ENCODE results near the gene SNED1. TPM values are rescaled to one million over a fixed set of nuclear protein-coding genes. Genes with fewer than 3 reads are reported as not detected.
A peak's percentile ranks its signal among the peaks of the same experiment; 100 is the strongest.

Gene SNED1
- total RNA-seq, 1 experiment from 2014 or later, result 3.2 TPM

DNA sequence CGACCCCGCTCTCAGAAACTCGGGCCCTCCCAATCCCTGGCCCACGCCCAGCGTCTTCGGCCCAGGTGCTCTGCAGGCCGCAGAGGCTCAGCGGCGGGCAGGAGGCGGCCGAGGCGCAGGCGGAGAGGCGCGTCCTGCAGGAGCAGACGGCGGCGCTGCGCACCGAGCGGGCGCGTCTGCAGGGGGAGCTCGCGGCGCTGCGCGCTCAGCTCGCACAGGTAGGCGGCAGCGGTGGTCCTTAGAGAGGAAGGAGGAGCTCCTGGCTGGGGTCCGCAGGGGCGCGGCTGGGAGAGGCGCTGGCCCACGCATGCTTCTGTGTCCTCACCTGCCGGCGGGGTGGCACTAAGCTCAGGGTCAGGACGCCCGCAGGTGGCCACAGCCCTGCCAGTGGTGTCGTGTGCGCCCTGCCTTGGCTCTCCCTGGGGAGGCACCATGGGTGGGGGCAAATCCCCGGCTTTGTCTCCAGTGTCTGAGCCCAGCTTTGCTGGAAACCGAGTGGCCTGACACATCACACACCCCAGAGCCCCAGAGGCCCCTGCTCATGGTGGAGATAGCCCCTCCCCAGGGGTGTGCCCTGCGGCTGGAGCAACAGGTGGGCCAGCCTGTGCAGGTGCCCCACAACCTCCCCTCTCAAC is 14.9 kb upstream of the SNED1 start (continued):
- TF ChIP-seq, protein P1, sequence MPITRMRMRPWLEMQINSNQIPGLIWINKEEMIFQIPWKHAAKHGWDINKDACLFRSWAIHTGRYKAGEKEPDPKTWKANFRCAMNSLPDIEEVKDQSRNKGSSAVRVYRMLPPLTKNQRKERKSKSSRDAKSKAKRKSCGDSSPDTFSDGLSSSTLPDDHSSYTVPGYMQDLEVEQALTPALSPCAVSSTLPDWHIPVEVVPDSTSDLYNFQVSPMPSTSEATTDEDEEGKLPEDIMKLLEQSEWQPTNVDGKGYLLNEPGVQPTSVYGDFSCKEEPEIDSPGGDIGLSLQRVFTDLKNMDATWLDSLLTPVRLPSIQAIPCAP (CRISPR knock-in tag; IDR thresholded peaks at IDR 0.05), result no peak
- TF ChIP-seq CBFB (CRISPR knock-in tag; IDR thresholded peaks at IDR 0.05; ENCODE audit: low read depth), result peak; percentile 38; the same call in 1 of the 2 replicates
- TF ChIP-seq, protein P2, sequence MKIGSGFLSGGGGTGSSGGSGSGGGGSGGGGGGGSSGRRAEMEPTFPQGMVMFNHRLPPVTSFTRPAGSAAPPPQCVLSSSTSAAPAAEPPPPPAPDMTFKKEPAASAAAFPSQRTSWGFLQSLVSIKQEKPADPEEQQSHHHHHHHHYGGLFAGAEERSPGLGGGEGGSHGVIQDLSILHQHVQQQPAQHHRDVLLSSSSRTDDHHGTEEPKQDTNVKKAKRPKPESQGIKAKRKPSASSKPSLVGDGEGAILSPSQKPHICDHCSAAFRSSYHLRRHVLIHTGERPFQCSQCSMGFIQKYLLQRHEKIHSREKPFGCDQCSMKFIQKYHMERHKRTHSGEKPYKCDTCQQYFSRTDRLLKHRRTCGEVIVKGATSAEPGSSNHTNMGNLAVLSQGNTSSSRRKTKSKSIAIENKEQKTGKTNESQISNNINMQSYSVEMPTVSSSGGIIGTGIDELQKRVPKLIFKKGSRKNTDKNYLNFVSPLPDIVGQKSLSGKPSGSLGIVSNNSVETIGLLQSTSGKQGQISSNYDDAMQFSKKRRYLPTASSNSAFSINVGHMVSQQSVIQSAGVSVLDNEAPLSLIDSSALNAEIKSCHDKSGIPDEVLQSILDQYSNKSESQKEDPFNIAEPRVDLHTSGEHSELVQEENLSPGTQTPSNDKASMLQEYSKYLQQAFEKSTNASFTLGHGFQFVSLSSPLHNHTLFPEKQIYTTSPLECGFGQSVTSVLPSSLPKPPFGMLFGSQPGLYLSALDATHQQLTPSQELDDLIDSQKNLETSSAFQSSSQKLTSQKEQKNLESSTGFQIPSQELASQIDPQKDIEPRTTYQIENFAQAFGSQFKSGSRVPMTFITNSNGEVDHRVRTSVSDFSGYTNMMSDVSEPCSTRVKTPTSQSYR (CRISPR knock-in tag; IDR thresholded peaks at IDR 0.05), result no peak
- TF ChIP-seq SP1 (CRISPR knock-in tag; conservative IDR thresholded peaks at IDR 0.05), result peak; percentile 49
- TF ChIP-seq MYBL2 (CRISPR knock-in tag; IDR thresholded peaks at IDR 0.05), result no peak
- TF ChIP-seq, protein P3, sequence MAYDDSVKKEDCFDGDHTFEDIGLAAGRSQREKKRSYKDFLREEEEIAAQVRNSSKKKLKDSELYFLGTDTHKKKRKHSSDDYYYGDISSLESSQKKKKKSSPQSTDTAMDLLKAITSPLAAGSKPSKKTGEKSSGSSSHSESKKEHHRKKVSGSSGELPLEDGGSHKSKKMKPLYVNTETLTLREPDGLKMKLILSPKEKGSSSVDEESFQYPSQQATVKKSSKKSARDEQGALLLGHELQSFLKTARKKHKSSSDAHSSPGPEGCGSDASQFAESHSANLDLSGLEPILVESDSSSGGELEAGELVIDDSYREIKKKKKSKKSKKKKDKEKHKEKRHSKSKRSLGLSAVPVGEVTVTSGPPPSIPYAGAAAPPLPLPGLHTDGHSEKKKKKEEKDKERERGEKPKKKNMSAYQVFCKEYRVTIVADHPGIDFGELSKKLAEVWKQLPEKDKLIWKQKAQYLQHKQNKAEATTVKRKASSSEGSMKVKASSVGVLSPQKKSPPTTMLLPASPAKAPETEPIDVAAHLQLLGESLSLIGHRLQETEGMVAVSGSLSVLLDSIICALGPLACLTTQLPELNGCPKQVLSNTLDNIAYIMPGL (CRISPR knock-in tag; IDR thresholded peaks at IDR 0.05), result peak; percentile 97
- TF ChIP-seq, protein P4, sequence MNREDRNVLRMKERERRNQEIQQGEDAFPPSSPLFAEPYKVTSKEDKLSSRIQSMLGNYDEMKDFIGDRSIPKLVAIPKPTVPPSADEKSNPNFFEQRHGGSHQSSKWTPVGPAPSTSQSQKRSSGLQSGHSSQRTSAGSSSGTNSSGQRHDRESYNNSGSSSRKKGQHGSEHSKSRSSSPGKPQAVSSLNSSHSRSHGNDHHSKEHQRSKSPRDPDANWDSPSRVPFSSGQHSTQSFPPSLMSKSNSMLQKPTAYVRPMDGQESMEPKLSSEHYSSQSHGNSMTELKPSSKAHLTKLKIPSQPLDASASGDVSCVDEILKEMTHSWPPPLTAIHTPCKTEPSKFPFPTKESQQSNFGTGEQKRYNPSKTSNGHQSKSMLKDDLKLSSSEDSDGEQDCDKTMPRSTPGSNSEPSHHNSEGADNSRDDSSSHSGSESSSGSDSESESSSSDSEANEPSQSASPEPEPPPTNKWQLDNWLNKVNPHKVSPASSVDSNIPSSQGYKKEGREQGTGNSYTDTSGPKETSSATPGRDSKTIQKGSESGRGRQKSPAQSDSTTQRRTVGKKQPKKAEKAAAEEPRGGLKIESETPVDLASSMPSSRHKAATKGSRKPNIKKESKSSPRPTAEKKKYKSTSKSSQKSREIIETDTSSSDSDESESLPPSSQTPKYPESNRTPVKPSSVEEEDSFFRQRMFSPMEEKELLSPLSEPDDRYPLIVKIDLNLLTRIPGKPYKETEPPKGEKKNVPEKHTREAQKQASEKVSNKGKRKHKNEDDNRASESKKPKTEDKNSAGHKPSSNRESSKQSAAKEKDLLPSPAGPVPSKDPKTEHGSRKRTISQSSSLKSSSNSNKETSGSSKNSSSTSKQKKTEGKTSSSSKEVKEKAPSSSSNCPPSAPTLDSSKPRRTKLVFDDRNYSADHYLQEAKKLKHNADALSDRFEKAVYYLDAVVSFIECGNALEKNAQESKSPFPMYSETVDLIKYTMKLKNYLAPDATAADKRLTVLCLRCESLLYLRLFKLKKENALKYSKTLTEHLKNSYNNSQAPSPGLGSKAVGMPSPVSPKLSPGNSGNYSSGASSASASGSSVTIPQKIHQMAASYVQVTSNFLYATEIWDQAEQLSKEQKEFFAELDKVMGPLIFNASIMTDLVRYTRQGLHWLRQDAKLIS (CRISPR knock-in tag; IDR thresholded peaks at IDR 0.05; ENCODE audit: borderline replicate concordance), result no peak
- TF ChIP-seq, protein P5, sequence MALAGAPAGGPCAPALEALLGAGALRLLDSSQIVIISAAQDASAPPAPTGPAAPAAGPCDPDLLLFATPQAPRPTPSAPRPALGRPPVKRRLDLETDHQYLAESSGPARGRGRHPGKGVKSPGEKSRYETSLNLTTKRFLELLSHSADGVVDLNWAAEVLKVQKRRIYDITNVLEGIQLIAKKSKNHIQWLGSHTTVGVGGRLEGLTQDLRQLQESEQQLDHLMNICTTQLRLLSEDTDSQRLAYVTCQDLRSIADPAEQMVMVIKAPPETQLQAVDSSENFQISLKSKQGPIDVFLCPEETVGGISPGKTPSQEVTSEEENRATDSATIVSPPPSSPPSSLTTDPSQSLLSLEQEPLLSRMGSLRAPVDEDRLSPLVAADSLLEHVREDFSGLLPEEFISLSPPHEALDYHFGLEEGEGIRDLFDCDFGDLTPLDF (CRISPR knock-in tag; IDR thresholded peaks at IDR 0.05), result no peak
- TF ChIP-seq ESRRA (CRISPR knock-in tag; IDR thresholded peaks at IDR 0.05; ENCODE audit: borderline replicate concordance), result no peak
- TF ChIP-seq, protein P6, sequence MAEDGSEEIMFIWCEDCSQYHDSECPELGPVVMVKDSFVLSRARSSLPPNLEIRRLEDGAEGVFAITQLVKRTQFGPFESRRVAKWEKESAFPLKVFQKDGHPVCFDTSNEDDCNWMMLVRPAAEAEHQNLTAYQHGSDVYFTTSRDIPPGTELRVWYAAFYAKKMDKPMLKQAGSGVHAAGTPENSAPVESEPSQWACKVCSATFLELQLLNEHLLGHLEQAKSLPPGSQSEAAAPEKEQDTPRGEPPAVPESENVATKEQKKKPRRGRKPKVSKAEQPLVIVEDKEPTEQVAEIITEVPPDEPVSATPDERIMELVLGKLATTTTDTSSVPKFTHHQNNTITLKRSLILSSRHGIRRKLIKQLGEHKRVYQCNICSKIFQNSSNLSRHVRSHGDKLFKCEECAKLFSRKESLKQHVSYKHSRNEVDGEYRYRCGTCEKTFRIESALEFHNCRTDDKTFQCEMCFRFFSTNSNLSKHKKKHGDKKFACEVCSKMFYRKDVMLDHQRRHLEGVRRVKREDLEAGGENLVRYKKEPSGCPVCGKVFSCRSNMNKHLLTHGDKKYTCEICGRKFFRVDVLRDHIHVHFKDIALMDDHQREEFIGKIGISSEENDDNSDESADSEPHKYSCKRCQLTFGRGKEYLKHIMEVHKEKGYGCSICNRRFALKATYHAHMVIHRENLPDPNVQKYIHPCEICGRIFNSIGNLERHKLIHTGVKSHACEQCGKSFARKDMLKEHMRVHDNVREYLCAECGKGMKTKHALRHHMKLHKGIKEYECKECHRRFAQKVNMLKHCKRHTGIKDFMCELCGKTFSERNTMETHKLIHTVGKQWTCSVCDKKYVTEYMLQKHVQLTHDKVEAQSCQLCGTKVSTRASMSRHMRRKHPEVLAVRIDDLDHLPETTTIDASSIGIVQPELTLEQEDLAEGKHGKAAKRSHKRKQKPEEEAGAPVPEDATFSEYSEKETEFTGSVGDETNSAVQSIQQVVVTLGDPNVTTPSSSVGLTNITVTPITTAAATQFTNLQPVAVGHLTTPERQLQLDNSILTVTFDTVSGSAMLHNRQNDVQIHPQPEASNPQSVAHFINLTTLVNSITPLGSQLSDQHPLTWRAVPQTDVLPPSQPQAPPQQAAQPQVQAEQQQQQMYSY (CRISPR knock-in tag; IDR thresholded peaks at IDR 0.05), result no peak
- TF ChIP-seq ZNF232 (CRISPR knock-in tag; IDR thresholded peaks at IDR 0.05), result no peak
